B cell (primary cell): ENCODE data around the gene TSTD2. TPM values are rescaled to one million over a fixed set of nuclear protein-coding genes. Genes with fewer than 3 reads are reported as not detected.

ENCODE experiments used
- ATAC-seq: fragments of 200-7000 bp; cut with Tn5 transposase; one replicate; pipeline ENCODE4 v1.10.0; 2021; ENCODE audit warnings: low read depth, mild to moderate bottlenecking, moderate number of reproducible peaks, moderate library complexity
- CTCF ChIA-PET: fragments of 350-600 bp; sonication (Branson Sonifier 250); formaldehyde crosslinking; loops from one replicate; lab custom pipeline; 2021; ENCODE audit warnings: antibody characterized with exemption, inconsistent platforms; lab: Charles Lee
- POLR2A ChIA-PET: fragments of 350-600 bp; sonication (Branson Sonifier 250); formaldehyde crosslinking; loops from one replicate; lab custom pipeline; 2021; ENCODE audit warnings: antibody characterized with exemption; lab: Charles Lee
- DNase-seq: peaks from one replicate; pipeline ENCODE4 v3.0.0; 2013
- H2AFZ ChIP-seq: 2 replicates; pipeline ENCODE4 v1.6.1; 2012; ENCODE audit warnings: mild to moderate bottlenecking, low read depth, low read length; ENCODE audit not compliant: insufficient read depth, poor library complexity, severe bottlenecking
- H3K27ac ChIP-seq, 2 donors: 1 replicate in 1 of 2; 2 replicates in 1 of 2; pipeline ENCODE4 v1.5.1; 2012 to 2013; ENCODE audit warnings: low read length in 2 of 2, mild to moderate bottlenecking in 2 of 2, moderate library complexity in 1 of 2
- H3K27me3 ChIP-seq, 4 experiments: fragments of 200-600 bp in 1 of 4; sonication (generic) in 1 of 4; replicated peaks in 1 of 4; 1 replicate in 2 of 4; 2 replicates in 2 of 4; pipeline versions ENCODE4 v1.6.1 to v1.7.0; 2013 to 2016; ENCODE audit warnings: low read length in 3 of 4, mild to moderate bottlenecking in 2 of 4, mixed read lengths in 1 of 4, moderate library complexity in 1 of 4; ENCODE audit not compliant: insufficient read depth in 4 of 4, control insufficient read depth in 3 of 4; ENCODE audit errors: control extremely low read depth in 1 of 4
- H3K36me3 ChIP-seq, 2 experiments: replicated peaks in 1 of 2; 1 replicate in 1 of 2; 2 replicates in 1 of 2; pipeline versions ENCODE4 v1.6.1 to v1.7.1; 2013; ENCODE audit warnings: low read length in 1 of 2; ENCODE audit not compliant: insufficient read depth in 2 of 2, control insufficient read depth in 1 of 2; ENCODE audit errors: control extremely low read depth in 1 of 2, extremely low read depth in 1 of 2
- H3K4me1 ChIP-seq, 2 donors: fragments of 200-600 bp in 1 of 2; sonication (generic) in 1 of 2; 1 replicate in 1 of 2; 2 replicates in 1 of 2; pipeline versions ENCODE4 v1.5.1 to v1.6.1; 2013 to 2017; ENCODE audit warnings: low read length in 2 of 2; ENCODE audit not compliant: control insufficient read depth in 2 of 2, insufficient read depth in 2 of 2
- H3K4me2 ChIP-seq: replicated peaks from 2 replicates; pipeline ENCODE3; 2012; ENCODE audit warnings: mild to moderate bottlenecking, low read depth, low read length; ENCODE audit not compliant: poor library complexity, severe bottlenecking
- H3K4me3 ChIP-seq, 5 experiments: fragments of 200-600 bp in 1 of 5; sonication (generic) in 1 of 5; 1 replicate in 3 of 5; 2 replicates in 2 of 5; pipeline versions ENCODE4 v1.5.1 to v1.7.0; 2011 to 2016; ENCODE audit warnings: low read length in 4 of 5, mild to moderate bottlenecking in 4 of 5, low read depth in 2 of 5, control low read depth in 1 of 5, moderate library complexity in 1 of 5; ENCODE audit not compliant: insufficient read depth in 1 of 5; ENCODE audit errors: control extremely low read depth in 1 of 5, extremely low read depth in 1 of 5
- H3K79me2 ChIP-seq: fragments of 200-600 bp; sonication (generic); one replicate; pipeline ENCODE4 v1.6.0; 2016; ENCODE audit warnings: low read length; ENCODE audit not compliant: control insufficient read depth, insufficient read depth
- H3K9ac ChIP-seq: fragments of 200-600 bp; sonication (generic); 2 replicates; pipeline ENCODE4 v1.6.1; 2017; ENCODE audit warnings: mild to moderate bottlenecking, low read length, moderate library complexity
- H3K9me3 ChIP-seq, 3 donors: one replicate each; pipeline versions ENCODE4 v1.6.1 to v1.7.1; 2013; ENCODE audit warnings: low read length in 2 of 3; ENCODE audit not compliant: control insufficient read depth in 2 of 3, insufficient read depth in 1 of 3; ENCODE audit errors: control extremely low read depth in 1 of 3
- H4K20me1 ChIP-seq: 2 replicates; pipeline ENCODE4 v1.6.0; 2012; ENCODE audit warnings: mild to moderate bottlenecking, low read length; ENCODE audit not compliant: insufficient read depth, control insufficient read depth, poor library complexity, severe bottlenecking
- H3K27ac Mint-ChIP-seq: one replicate; pipeline ENCODE4 v1.8.0; 2021; ENCODE audit warnings: mixed read lengths
- H3K27me3 Mint-ChIP-seq: one replicate; pipeline ENCODE4 v1.8.0; 2021; ENCODE audit warnings: mixed read lengths
- H3K4me1 Mint-ChIP-seq: one replicate; pipeline ENCODE4 v1.8.0; 2021; ENCODE audit warnings: mixed read lengths
- H3K4me3 Mint-ChIP-seq: one replicate; pipeline ENCODE4 v1.8.0; 2021; ENCODE audit warnings: mixed read lengths
- H3K9me3 Mint-ChIP-seq: one replicate; pipeline ENCODE4 v1.8.0; 2022; ENCODE audit warnings: mixed read lengths; ENCODE audit not compliant: insufficient read depth
- EZH2 ChIP-seq: IDR thresholded peaks from 2 replicates; pipeline ENCODE4 v1.6.1; 2012; ENCODE audit warnings: borderline replicate concordance, low read depth, mild to moderate bottlenecking, moderate library complexity, low read length; ENCODE audit not compliant: insufficient read depth, poor library complexity, severe bottlenecking
- WGBS: methylation state at CpG from one replicate; pipeline ENCODE4 v1.1.5; 2013; ENCODE audit warnings: missing lambda C conversion rate; ENCODE audit not compliant: insufficient coverage; 5-methylcytosine and 5-hydroxymethylcytosine counted together
- intact Hi-C: fragments of 100-400 bp; cut with micrococcal nuclease; formaldehyde crosslinking; loops from one replicate; pipeline ENCODE4 v1.10.0; 2022
- polyA plus RNA-seq: library from polyadenylated mRNA; depleted of rRNA; stranded (reverse); fragments of >200 nt; gene quantifications from 2 replicates; pipeline ENCODE4 v1.2.3, GENCODE V29; 2012
- total RNA-seq, 2 donors: library from RNA; stranded (reverse); fragments of 120-200 nt in 1 of 2; gene quantifications; 1 replicate in 1 of 2; 2 replicates in 1 of 2; pipeline versions ENCODE4 v1.2.3 to v1.2.4, GENCODE V29; 2013 to 2022
- TF ChIP-seq, protein P1 (sequence below): fragments of 200-600 bp; IDR thresholded peaks from one replicate; pipeline ENCODE4 v1.8.0; 2022; ENCODE audit warnings: antibody characterized with exemption, mild to moderate bottlenecking

The TSTD2 gene
- total and polyA plus RNA-seq, 2 donors (not counting 1 experiment from before 2014, with no cell fraction given): 12.7 to 29.2 TPM

DNA sequence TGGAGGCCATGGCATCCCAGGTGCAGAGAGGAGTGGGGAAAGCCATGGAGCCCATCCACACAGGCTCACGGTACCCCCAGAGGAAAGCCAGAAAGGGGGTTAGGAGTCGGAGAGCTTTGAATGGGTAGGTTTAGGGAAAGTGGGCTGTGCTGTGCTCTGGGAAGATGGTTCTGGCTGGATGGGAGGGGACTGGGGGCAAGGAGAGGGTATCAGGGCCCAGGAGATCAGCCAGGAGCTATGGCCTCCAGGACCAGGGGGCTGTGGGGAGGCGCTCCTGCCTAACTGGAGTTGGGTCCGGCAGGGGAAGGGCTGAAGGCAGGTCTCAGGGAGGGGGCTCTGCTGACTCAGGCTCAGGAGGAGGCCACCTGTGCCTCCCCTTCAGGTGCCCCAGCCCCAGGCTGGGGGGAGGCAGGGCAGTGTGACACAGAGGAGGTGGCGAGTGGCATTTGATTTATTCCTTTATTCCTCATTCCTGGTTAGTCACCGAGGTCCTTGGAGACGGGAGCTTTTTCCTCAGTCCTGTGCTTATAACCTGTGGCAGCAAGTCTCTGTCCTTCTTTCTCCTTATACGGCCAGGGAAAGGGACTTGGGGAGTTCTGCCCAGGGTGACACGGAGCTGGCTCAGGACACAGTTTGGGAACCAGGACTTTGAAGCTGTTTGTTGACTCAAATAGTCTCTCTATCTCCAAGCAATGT lies 60.8 kb downstream of the TSTD2 start:
- H3K4me3 Mint-ChIP-seq: no peak overlapping the region
- no peak for DNase-seq
- ChIA-PET POLR2A (no interaction called here), CTCF (no interaction called here)
- H3K4me2 ChIP-seq: no peak overlapping the region
- no peak overlapping the region for H2AFZ ChIP-seq
- H3K4me1 Mint-ChIP-seq: peaks cover 17% of the 10 kb centered on the region
- 86% methylated on average over 8 of the region's 9 CpGs for WGBS
- no peaks in the 10 kb centered on the region for H3K9me3 ChIP-seq
- H3K27ac Mint-ChIP-seq: no peak overlapping the region
- no peaks in the 10 kb centered on the region for H3K36me3 ChIP-seq
- no peak overlapping the region for H3K9ac ChIP-seq
- intact Hi-C loops: no loop called here
- H3K4me3 ChIP-seq: no peak overlapping the region
- peaks cover 0 to 2% (median 0%) of the 10 kb centered on the region in 4 experiments for H3K27me3 ChIP-seq
- H3K4me1 ChIP-seq: peaks cover 0 to 5% of the 10 kb centered on the region in 2 donors
- no peaks in the 10 kb centered on the region for H3K79me2 ChIP-seq
- no peaks in the 10 kb centered on the region for H3K9me3 Mint-ChIP-seq
- TF ChIP-seq EZH2: no peak
- TF ChIP-seq, protein P1, sequence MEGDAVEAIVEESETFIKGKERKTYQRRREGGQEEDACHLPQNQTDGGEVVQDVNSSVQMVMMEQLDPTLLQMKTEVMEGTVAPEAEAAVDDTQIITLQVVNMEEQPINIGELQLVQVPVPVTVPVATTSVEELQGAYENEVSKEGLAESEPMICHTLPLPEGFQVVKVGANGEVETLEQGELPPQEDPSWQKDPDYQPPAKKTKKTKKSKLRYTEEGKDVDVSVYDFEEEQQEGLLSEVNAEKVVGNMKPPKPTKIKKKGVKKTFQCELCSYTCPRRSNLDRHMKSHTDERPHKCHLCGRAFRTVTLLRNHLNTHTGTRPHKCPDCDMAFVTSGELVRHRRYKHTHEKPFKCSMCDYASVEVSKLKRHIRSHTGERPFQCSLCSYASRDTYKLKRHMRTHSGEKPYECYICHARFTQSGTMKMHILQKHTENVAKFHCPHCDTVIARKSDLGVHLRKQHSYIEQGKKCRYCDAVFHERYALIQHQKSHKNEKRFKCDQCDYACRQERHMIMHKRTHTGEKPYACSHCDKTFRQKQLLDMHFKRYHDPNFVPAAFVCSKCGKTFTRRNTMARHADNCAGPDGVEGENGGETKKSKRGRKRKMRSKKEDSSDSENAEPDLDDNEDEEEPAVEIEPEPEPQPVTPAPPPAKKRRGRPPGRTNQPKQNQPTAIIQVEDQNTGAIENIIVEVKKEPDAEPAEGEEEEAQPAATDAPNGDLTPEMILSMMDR: no peak
- ATAC-seq: no peak
- no peaks in the 10 kb centered on the region for H3K27me3 Mint-ChIP-seq
- H3K27ac ChIP-seq: no peak overlapping the region
- no peaks in the 10 kb centered on the region for H4K20me1 ChIP-seq

DNA sequence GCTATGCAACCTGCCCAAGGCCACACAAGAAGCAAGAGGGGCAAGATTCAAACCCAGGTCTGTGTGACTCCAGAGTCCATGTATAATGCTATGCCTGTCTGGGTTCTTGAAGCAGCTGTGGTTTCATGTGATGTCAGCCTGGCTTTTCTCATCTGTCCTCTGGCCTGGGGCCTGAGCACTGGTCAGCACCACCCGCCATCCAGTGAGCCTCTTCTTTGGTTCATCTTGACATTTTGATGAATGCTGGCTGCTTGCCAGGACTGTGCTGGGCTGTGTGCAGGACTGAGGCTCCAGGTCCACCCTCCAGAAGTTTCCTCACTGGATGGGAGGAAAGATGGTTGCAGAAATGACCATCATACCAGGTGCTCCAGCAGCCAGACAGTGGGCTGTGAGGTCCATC lies 61.5 kb downstream of the TSTD2 start:
- Histone ChIP-seq H3K36me3 (no peaks in the 10 kb centered on the region), H4K20me1 (no peaks in the 10 kb centered on the region), H2AFZ (no peak overlapping the region), H3K4me3 (no peak overlapping the region), H3K9ac (no peak overlapping the region), H3K9me3 (no peaks in the 10 kb centered on the region), H3K27me3 (peaks cover 0 to 2% (median 0%) of the 10 kb centered on the region in 4 experiments), H3K27ac (no peak overlapping the region), H3K4me1 (peaks cover 0 to 5% of the 10 kb centered on the region in 2 donors), H3K4me2 (no peak overlapping the region), H3K79me2 (no peaks in the 10 kb centered on the region)
- 100% methylated on average over 1 of the region's 1 CpG for WGBS
- DNase-seq (no peak), ATAC-seq (no peak)
- Mint-ChIP-seq H3K27ac (no peak overlapping the region), H3K27me3 (no peaks in the 10 kb centered on the region), H3K4me3 (no peak overlapping the region), H3K9me3 (no peaks in the 10 kb centered on the region), H3K4me1 (peaks cover 17% of the 10 kb centered on the region)
- TF ChIP-seq, protein P1: no peak
- CTCF ChIA-PET: no interaction called here
- POLR2A ChIA-PET: no interaction called here
- intact Hi-C loops: no loop called here
